GM12878 (cell line): ENCODE measurements around the gene ABRACL. TPM values are rescaled to one million over a fixed set of nuclear protein-coding genes. Genes with fewer than 3 reads are reported as not detected.
"Not testable (repeated sequence)": the region's sequence is repeated elsewhere in the genome, so short reads cannot be mapped to it uniquely, and the experiment has no call there.

Experiments
- ATAC-seq: fragments of 200-7000 bp; cut with Tn5 transposase; 3 replicates; pipeline ENCODE4 v1.9.1; 2020; ENCODE audit warnings: mild to moderate bottlenecking, moderate library complexity
- BruUV-seq: library from RNA; stranded (reverse); fragments of 400-500 nt; replicated peaks from 2 replicates; lab custom pipeline; 2021; lab: Mats Ljungman, UMichigan
- CTCF ChIA-PET: fragments of 300-600 bp; sonication (Branson Sonifier 250); formaldehyde crosslinking; extraction: SDS; loops from one replicate; lab custom pipeline; 2021; ENCODE audit warnings: inconsistent platforms; lab: Yijun Ruan, JAX
- POLR2A ChIA-PET: fragments of 350-600 bp; formaldehyde crosslinking; extraction: SDS; loops from one replicate; lab custom pipeline; 2021; ENCODE audit warnings: inconsistent platforms; lab: Charles Lee
- RAD21 ChIA-PET: fragments of 300-600 bp; sonication (Branson Sonifier 250); formaldehyde crosslinking; loops from one replicate; lab custom pipeline; 2023; ENCODE audit warnings: antibody characterized with exemption; ENCODE audit not compliant: unreplicated experiment; lab: Charles Lee
- SMC1A ChIA-PET: fragments of 300-600 bp; sonication (Branson Sonifier 250); formaldehyde crosslinking; loops from one replicate; lab custom pipeline; 2023; ENCODE audit not compliant: unreplicated experiment, uncharacterized antibody; lab: Charles Lee
- DNase-seq: peaks from one replicate; pipeline ENCODE4 v3.0.0-alpha.2; 2011; ENCODE audit warnings: low read depth, low spot score
- FAIRE-seq: peaks from 3 replicates; lab custom pipeline; 2011; peaks lifted over from hg19 to GRCh38; lab: Jason Lieb, UNC
- H2AFZ ChIP-seq: 2 replicates; pipeline ENCODE4 v1.6.0; 2011; ENCODE audit warnings: low read depth, low read length, control low read depth; ENCODE audit not compliant: control insufficient read depth
- H3K27ac ChIP-seq: 2 replicates; pipeline ENCODE4 v1.5.1; 2011; ENCODE audit warnings: control low read depth; ENCODE audit not compliant: control insufficient read depth, insufficient read depth
- H3K27me3 ChIP-seq, 2 experiments: replicated peaks in 1 of 2; 2 replicates each; pipeline versions ENCODE4 v1.6.0 to v1.6.1; 2011; ENCODE audit warnings: low read length in 1 of 2; ENCODE audit not compliant: control insufficient read depth in 2 of 2, insufficient read depth in 2 of 2
- H3K36me3 ChIP-seq, 2 experiments: 2 replicates each; pipeline ENCODE4 v1.5.1; 2011; ENCODE audit warnings: low read length in 1 of 2; ENCODE audit not compliant: control insufficient read depth in 2 of 2, insufficient read depth in 2 of 2
- H3K4me1 ChIP-seq: 2 replicates; pipeline ENCODE4 v1.6.1; 2011; ENCODE audit warnings: mild to moderate bottlenecking, low read length, moderate library complexity, mixed read lengths; ENCODE audit not compliant: control insufficient read depth, insufficient read depth
- H3K4me2 ChIP-seq: 2 replicates; pipeline ENCODE4 v1.6.0; 2011; ENCODE audit warnings: control low read depth; ENCODE audit not compliant: control insufficient read depth, insufficient read depth
- H3K4me3 ChIP-seq: fragments of 200-600 bp; sonication (generic); 2 replicates; pipeline ENCODE4 v1.5.1; 2016
- H3K79me2 ChIP-seq: 2 replicates; pipeline ENCODE4 v1.6.0; 2011; ENCODE audit warnings: low read length; ENCODE audit not compliant: control insufficient read depth, insufficient read depth
- H3K9ac ChIP-seq: 2 replicates; pipeline ENCODE4 v1.8.0; 2011; ENCODE audit warnings: low read length, control low read depth, mixed read lengths; ENCODE audit not compliant: control insufficient read depth, insufficient read depth
- H3K9me3 ChIP-seq: replicated peaks from 3 replicates; pipeline ENCODE4 v1.5.1; 2011; ENCODE audit warnings: mild to moderate bottlenecking, low read length; ENCODE audit not compliant: control insufficient read depth, insufficient read depth
- H4K20me1 ChIP-seq: 2 replicates; pipeline ENCODE4 v1.6.0; 2011; ENCODE audit not compliant: control insufficient read depth, insufficient read depth
- ATF2 ChIP-seq: IDR thresholded peaks from 2 replicates; pipeline ENCODE4 v1.6.1; 2012; ENCODE audit warnings: low read length, inconsistent platforms
- BCLAF1 ChIP-seq: fragments of 450-650 bp; IDR thresholded peaks from 2 replicates; pipeline ENCODE4 v1.6.1; 2017; ENCODE audit warnings: antibody characterized with exemption, mild to moderate bottlenecking, moderate library complexity
- CREM ChIP-seq: IDR thresholded peaks from 2 replicates; pipeline ENCODE4 v1.6.1; 2014; ENCODE audit warnings: antibody characterized with exemption, low read depth
- GABPA ChIP-seq: IDR thresholded peaks from 2 replicates; pipeline ENCODE4 v1.6.1; 2014; ENCODE audit warnings: antibody characterized with exemption, low read depth, mild to moderate bottlenecking, inconsistent platforms
- JUND ChIP-seq: IDR thresholded peaks from 2 replicates; pipeline ENCODE4 v1.6.1; 2012; ENCODE audit warnings: low read depth, mild to moderate bottlenecking, low read length, improper control_type of control experiment, moderate library complexity
- KDM1A ChIP-seq: fragments of 200-600 bp; sonication (generic); IDR thresholded peaks from 2 replicates; pipeline ENCODE4 v1.6.1; 2016; ENCODE audit warnings: borderline replicate concordance
- ZZZ3 ChIP-seq: IDR thresholded peaks from 2 replicates; pipeline ENCODE4 v1.6.1; 2011; ENCODE audit warnings: low read depth; ENCODE audit not compliant: control insufficient read depth, insufficient read length
- WGBS: methylation state at CpG from one replicate; pipeline ENCODE4 v1.1.6; 2016; ENCODE audit warnings: low lambda C conversion rate; ENCODE audit not compliant: insufficient replicate concordance, insufficient coverage; ENCODE audit errors: missing lambda C conversion rate; 5-methylcytosine and 5-hydroxymethylcytosine counted together
- in situ Hi-C: fragments of 300-500 bp; cut with MboI; formaldehyde crosslinking; loops from 9 replicates; pipeline ENCODE4 v1.14.3; 2018; ENCODE audit warnings: mixed read lengths
- intact Hi-C: fragments of 100-400 bp; cut with micrococcal nuclease; formaldehyde crosslinking; loops from one replicate; pipeline ENCODE4 v1.14.2; 2022; ENCODE audit not compliant: unreplicated experiment
- polyA plus RNA-seq, 11 experiments: library from polyadenylated mRNA; depleted of rRNA in 4 of 11; unstranded in 6 of 11; stranded (reverse) in 5 of 11; fragments of >200 nt; fragmentation: Nextera tagmentation in 4 of 11; fragmentation: Illumina TruSeq in 1 of 11; extraction: Ambion mirVana in 4 of 11; extraction: Trizol in 1 of 11; gene quantifications; 1 replicate in 1 of 11; 2 replicates in 10 of 11; pipeline versions ENCODE4 v1.2.1 to v1.2.3, GENCODE V29; 2011 to 2016; ENCODE audit warnings: inconsistent platforms in 2 of 11, missing spikeins in 2 of 11, low read depth in 1 of 11
- total RNA-seq, 4 experiments: library from RNA; depleted of rRNA in 3 of 4; stranded (reverse); fragments of >200 nt in 3 of 4; fragmentation: Illumina TruSeq in 1 of 4; extraction: Trizol in 1 of 4; gene quantifications; 2 replicates each; pipeline versions ENCODE4 v1.2.1 to v1.2.3, GENCODE V29; 2013 to 2021

The ABRACL gene
- total and polyA plus RNA-seq, 10 of the 15 experiments (the other 5 are each of a cell fraction or from before 2014, with no cell fraction given) = 111 to 647 (median 192) TPM

GRCh38 chr6:139020689-139021088 lies 7.9 kb upstream of the ABRACL start (continued):
- TF ChIP-seq BCLAF1 (no peak), JUND (no peak), ATF2 (no peak), KDM1A (no peak), CREM (no peak), ZZZ3 (no peak), GABPA (no peak)

GRCh38 chr6:139025416-139025815 lies 3.1 kb upstream of the ABRACL start:
- POLR2A ChIA-PET = interaction anchor here (0.7 kb wide), 1 partner anchor 1583 kb away, joined by 7 read pairs; no protein-coding TSS in a partner anchor
- H3K27ac ChIP-seq, H3K4me3 ChIP-seq, BruUV-seq, H3K4me2 ChIP-seq, DNase-seq, RAD21 ChIA-PET, H3K9me3 ChIP-seq, intact Hi-C loops, H3K9ac ChIP-seq, FAIRE-seq, H3K27me3 ChIP-seq, H3K36me3 ChIP-seq, in situ Hi-C loops, H4K20me1 ChIP-seq, H2AFZ ChIP-seq, ATAC-seq, H3K4me1 ChIP-seq: not testable (repeated sequence)
- peaks cover 31% of the 10 kb centered on the region for H3K79me2 ChIP-seq
- 100% methylated on average over 2 of the region's 3 CpGs for WGBS
- CTCF ChIA-PET = interaction anchor here (0.6 kb wide), 1 partner anchor 356 kb away, joined by 3 read pairs; no protein-coding TSS in a partner anchor
- SMC1A ChIA-PET = interaction anchor here (0.7 kb wide), 1 partner anchor 920 kb away, joined by 3 read pairs; no protein-coding TSS in a partner anchor
